ENCODE results near the gene SNAP47.

DNA sequence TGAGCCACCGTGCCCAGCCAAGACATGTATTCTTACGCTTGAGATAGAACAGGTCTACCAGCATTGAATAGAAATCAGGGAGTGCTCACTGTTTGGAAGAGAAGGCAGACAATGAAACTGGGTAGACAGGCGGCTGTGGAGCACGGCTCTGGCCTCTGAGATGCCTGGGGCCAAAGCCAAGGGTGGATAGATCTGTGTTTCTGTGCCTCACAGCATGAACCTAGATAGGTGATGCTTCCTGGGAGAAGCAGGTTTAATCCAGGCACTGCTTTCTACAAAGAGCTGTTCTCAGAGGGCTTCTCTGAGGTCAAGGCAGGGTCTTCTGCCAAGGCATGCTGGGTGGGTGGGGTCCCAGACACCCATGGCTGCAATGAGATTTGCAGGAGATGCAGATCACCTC is 55.6 kb downstream of the SNAP47 start:
- TF ChIP-seq EZH2 (IDR thresholded peaks at IDR 0.05; ENCODE audit: insufficient read depth, poor library complexity, severe bottlenecking) = no peak
- TF ChIP-seq EZH2phosphoT487 (IDR thresholded peaks at IDR 0.05; ENCODE audit: insufficient read depth, low read depth) = no peak

Measured in GM23248 (cell line).